IMR-90 (cell line): ENCODE data around the gene MCM5. TPM values are rescaled to one million over a fixed set of nuclear protein-coding genes. Genes with fewer than 3 reads are reported as not detected.

ENCODE experiments used
- ATAC-seq: fragments of 200-7000 bp; cut with Tn5 transposase; 2 replicates; pipeline ENCODE4 v1.9.1; 2020; ENCODE audit warnings: low read depth, mild to moderate bottlenecking, moderate library complexity
- BruUV-seq: library from RNA; stranded (reverse); fragments of 400-500 nt; replicated peaks from 2 replicates; lab custom pipeline; 2021; lab: Mats Ljungman, UMichigan
- CTCF ChIA-PET: fragments of 300-600 bp; formaldehyde crosslinking; extraction: SDS; loops from one replicate; lab custom pipeline; 2021; ENCODE audit warnings: antibody characterized with exemption; lab: Yijun Ruan, JAX
- POLR2A ChIA-PET: fragments of 300-600 bp; sonication (Branson Sonifier 250); formaldehyde crosslinking; loops from one replicate; lab custom pipeline; 2022; ENCODE audit warnings: antibody characterized with exemption; ENCODE audit not compliant: unreplicated experiment; lab: Charles Lee
- DNase-seq: peaks from one replicate; pipeline ENCODE4 v3.0.0; 2013
- H2AFZ ChIP-seq: replicated peaks from 2 replicates; pipeline ENCODE3; 2013; ENCODE audit warnings: low read length, mild to moderate bottlenecking; ENCODE audit not compliant: poor library complexity
- H2AK5ac ChIP-seq: 2 replicates; pipeline ENCODE4 v1.6.1; 2013; ENCODE audit warnings: low read depth, low read length, inconsistent platforms
- H2AK9ac ChIP-seq: replicated peaks from 2 replicates; pipeline ENCODE3; 2013; ENCODE audit warnings: mild to moderate bottlenecking, low read depth, low read length, moderate library complexity; ENCODE audit not compliant: poor library complexity
- H2BK120ac ChIP-seq: 2 replicates; pipeline ENCODE4 v1.6.1; 2013; ENCODE audit warnings: low read depth, low read length, inconsistent platforms
- H2BK15ac ChIP-seq: 3 replicates; pipeline ENCODE4 v1.6.1; 2013; ENCODE audit warnings: low read depth, low read length, inconsistent platforms
- H2BK20ac ChIP-seq: 2 replicates; pipeline ENCODE4 v1.6.1; 2013; ENCODE audit warnings: low read depth, mild to moderate bottlenecking, inconsistent platforms, low read length, moderate library complexity
- H2BK5ac ChIP-seq: 2 replicates; pipeline ENCODE4 v1.6.1; 2013; ENCODE audit warnings: mild to moderate bottlenecking, low read depth, low read length, inconsistent platforms; ENCODE audit not compliant: poor library complexity, severe bottlenecking
- H3K14ac ChIP-seq: replicated peaks from 2 replicates; pipeline ENCODE4 v1.6.1; 2013; ENCODE audit warnings: low read depth, low read length, inconsistent platforms
- H3K18ac ChIP-seq: 2 replicates; pipeline ENCODE4 v1.6.1; 2013; ENCODE audit warnings: low read depth, low read length, control low read depth
- H3K23ac ChIP-seq: 2 replicates; pipeline ENCODE4 v1.6.1; 2013; ENCODE audit warnings: low read depth, low read length, inconsistent platforms
- H3K27ac ChIP-seq: 2 replicates; pipeline ENCODE4 v1.5.1; 2013; ENCODE audit warnings: mild to moderate bottlenecking, control low read depth, low read length; ENCODE audit not compliant: insufficient read depth
- H3K27me3 ChIP-seq: 2 replicates; pipeline ENCODE4 v1.6.1; 2013; ENCODE audit warnings: low read length; ENCODE audit not compliant: control insufficient read depth, insufficient read depth
- H3K36me3 ChIP-seq: 2 replicates; pipeline ENCODE4 v1.6.1; 2013; ENCODE audit warnings: low read length, mixed read lengths; ENCODE audit not compliant: control insufficient read depth, insufficient read depth
- H3K4ac ChIP-seq: 2 replicates; pipeline ENCODE4 v1.6.1; 2013; ENCODE audit warnings: low read depth, low read length, inconsistent platforms
- H3K4me1 ChIP-seq: 2 replicates; pipeline ENCODE4 v1.6.1; 2013; ENCODE audit warnings: low read length, mixed read lengths; ENCODE audit not compliant: control insufficient read depth, insufficient read depth
- H3K4me2 ChIP-seq: 2 replicates; pipeline ENCODE4 v1.6.1; 2013; ENCODE audit warnings: low read depth, mild to moderate bottlenecking, control low read depth, low read length, moderate library complexity
- H3K4me3 ChIP-seq: 2 replicates; pipeline ENCODE4 v1.5.1; 2013; ENCODE audit warnings: low read depth, mild to moderate bottlenecking, control low read depth, low read length, moderate library complexity; ENCODE audit not compliant: insufficient read depth
- H3K56ac ChIP-seq: 2 replicates; pipeline ENCODE4 v1.6.1; 2013; ENCODE audit warnings: low read length, inconsistent platforms; ENCODE audit not compliant: insufficient read depth; ENCODE audit errors: extremely low read depth
- H3K79me1 ChIP-seq, 2 experiments: 2 replicates each; pipeline ENCODE4 v1.6.1; 2013; ENCODE audit warnings: low read length in 2 of 2, inconsistent platforms in 1 of 2, low read depth in 1 of 2
- H3K9ac ChIP-seq: 2 replicates; pipeline ENCODE4 v1.6.1; 2013; ENCODE audit warnings: low read depth, low read length, control low read depth
- H3K9me1 ChIP-seq: 2 replicates; pipeline ENCODE4 v1.6.1; 2013; ENCODE audit warnings: low read length, inconsistent platforms; ENCODE audit not compliant: insufficient read depth
- H3K9me3 ChIP-seq: 2 replicates; pipeline ENCODE4 v1.6.1; 2013; ENCODE audit warnings: low read length; ENCODE audit not compliant: control insufficient read depth, insufficient read depth
- H4K20me1 ChIP-seq: 2 replicates; pipeline ENCODE4 v1.6.1; 2013; ENCODE audit warnings: low read length, inconsistent platforms; ENCODE audit not compliant: insufficient read depth
- H4K5ac ChIP-seq: 2 replicates; pipeline ENCODE4 v1.6.1; 2013; ENCODE audit warnings: mild to moderate bottlenecking, low read depth, low read length, control low read depth
- H4K8ac ChIP-seq, 2 experiments: 2 replicates each; pipeline ENCODE4 v1.6.1; 2013; ENCODE audit warnings: low read depth in 2 of 2, low read length in 2 of 2, control low read depth in 1 of 2, inconsistent platforms in 1 of 2
- H4K91ac ChIP-seq: 2 replicates; pipeline ENCODE4 v1.6.1; 2013; ENCODE audit warnings: low read depth, low read length, inconsistent platforms; ENCODE audit not compliant: insufficient read depth
- CHD1 ChIP-seq: IDR thresholded peaks from 2 replicates; pipeline ENCODE4 v1.6.1; 2012; ENCODE audit warnings: low read depth, low read length, improper control_type of control experiment
- NFE2L2 ChIP-seq: fragments of 150-350 bp; IDR thresholded peaks from 2 replicates; pipeline ENCODE4 v1.6.1; 2016; ENCODE audit warnings: low read depth, mild to moderate bottlenecking, low read length
- POLR2A ChIP-seq: IDR thresholded peaks from 2 replicates; pipeline ENCODE4 v1.6.1; 2012; ENCODE audit warnings: mild to moderate bottlenecking, low read depth, low read length
- RAD21 ChIP-seq: IDR thresholded peaks from 2 replicates; pipeline ENCODE4 v1.6.1; 2012; ENCODE audit warnings: low read length, improper control_type of control experiment
- WGBS, 2 experiments: methylation state at CpG; one replicate each; pipeline versions ENCODE4 v1.1.5 to v1.1.7; 2013; ENCODE audit warnings: missing lambda C conversion rate in 2 of 2; ENCODE audit not compliant: insufficient read length in 1 of 2; ENCODE audit errors: extremely low coverage in 2 of 2; 5-methylcytosine and 5-hydroxymethylcytosine counted together
- dilution Hi-C: fragments of 300-500 bp; cut with HindIII; formaldehyde crosslinking; loops from one replicate; pipeline ENCODE4 v1.14.3; 2018; ENCODE audit warnings: low sequenced_read_pairs; ENCODE audit not compliant: unreplicated experiment
- in situ Hi-C: fragments of 300-500 bp; cut with MboI; formaldehyde crosslinking; loops from 3 replicates; pipeline ENCODE4 v1.14.3; 2019; ENCODE audit warnings: low sequenced_read_pairs, inconsistent platforms, mixed read lengths
- intact Hi-C: fragments of 100-400 bp; cut with micrococcal nuclease; formaldehyde crosslinking; loops from 2 replicates; pipeline ENCODE4 v1.10.0; 2022
- polyA plus RNA-seq, 3 experiments: library from polyadenylated mRNA; depleted of rRNA; stranded (reverse); fragments of >200 nt; gene quantifications; 2 replicates each; pipeline ENCODE4 v1.2.3, GENCODE V29; 2012; ENCODE audit warnings: low replicate concordance in 1 of 3
- total RNA-seq: library from RNA; depleted of rRNA; stranded (reverse); fragments of >200 nt; gene quantifications from 2 replicates; pipeline ENCODE4 v1.2.3, GENCODE V29; 2012

The MCM5 gene
- total and polyA plus RNA-seq, 2 of the 4 experiments (the other 2 are of a cell fraction), result 43.0 to 58.6 TPM

DNA sequence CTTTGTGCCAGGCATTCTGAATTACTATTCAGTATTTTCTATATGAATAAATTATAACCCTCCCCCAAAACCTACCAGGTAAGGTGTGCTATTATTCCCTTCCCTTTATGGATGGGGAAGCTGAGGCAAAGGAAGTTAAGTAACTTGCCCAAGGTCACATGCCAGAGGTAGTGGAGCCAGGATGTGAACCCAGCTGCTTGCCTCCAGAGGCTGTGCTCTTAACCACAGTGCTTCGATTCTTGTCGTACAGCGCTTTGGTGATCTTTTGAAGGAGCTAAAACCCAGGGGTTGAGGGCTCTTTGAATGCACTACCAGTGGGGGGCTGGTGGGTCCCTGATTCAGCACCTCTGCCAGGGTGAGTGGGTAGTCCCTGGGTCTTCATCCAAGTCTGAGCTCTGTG lies 18.8 kb downstream of the MCM5 start:
- 0 out of 2 replicates have a peak, but pooled peaks cover 4% of the 10 kb centered on the region for H3K9me1 ChIP-seq
- no peak for TF ChIP-seq CHD1
- TF ChIP-seq RAD21, result no peak
- TF ChIP-seq POLR2A, result no peak
- no peak for TF ChIP-seq NFE2L2
- BruUV-seq, result no TSS peak
- H4K91ac ChIP-seq, result no peak overlapping the region
- H3K9me3 ChIP-seq, result no peaks in the 10 kb centered on the region
- no peak overlapping the region for H2AFZ ChIP-seq
- no peak overlapping the region for H3K9ac ChIP-seq
- POLR2A ChIA-PET, result no interaction called here
- H3K27ac ChIP-seq, result no peak overlapping the region
- H2AK5ac ChIP-seq, result no peak overlapping the region
- peaks cover 24% of the 10 kb centered on the region for H3K36me3 ChIP-seq
- in situ Hi-C loops, result no loop called here
- no peak overlapping the region for H3K14ac ChIP-seq
- no peak overlapping the region for H3K4me2 ChIP-seq
- peaks cover 0 to 3% of the 10 kb centered on the region in 2 experiments; a peak in 2 of 4 replicates for H3K79me1 ChIP-seq
- DNase-seq (no peak), ATAC-seq (no peak)
- no peak overlapping the region for H3K23ac ChIP-seq
- intact Hi-C loops, result no loop called here
- peaks cover 2% of the 10 kb centered on the region for H3K4me1 ChIP-seq
- WGBS, 2 experiments, result no CpG with 5 or more reads among the region's 3 CpGs
- H4K8ac ChIP-seq, result no peak overlapping the region
- H4K20me1 ChIP-seq, result peaks cover 4% of the 10 kb centered on the region; the same call in 1 of the 2 replicates
- dilution Hi-C loops, result no loop called here
- H3K4me3 ChIP-seq, result no peak overlapping the region
- H3K27me3 ChIP-seq, result no peaks in the 10 kb centered on the region
- H2AK9ac ChIP-seq, result peak overlapping the region; percentile 55
- CTCF ChIA-PET, result interaction anchor here (2.0 kb wide), 1 partner anchor 12 kb away, joined by 10 read pairs; no protein-coding TSS in a partner anchor
- no peak overlapping the region for H2BK15ac ChIP-seq
- no peak overlapping the region for H3K4ac ChIP-seq
- H4K5ac ChIP-seq, result no peak overlapping the region
- H3K56ac ChIP-seq, result no peak overlapping the region
- no peak overlapping the region for H2BK20ac ChIP-seq
- H3K18ac ChIP-seq, result no peak overlapping the region
- no peak overlapping the region for H2BK120ac ChIP-seq
- no peak overlapping the region for H2BK5ac ChIP-seq
